BJ (cell line): ENCODE data around the gene S1PR3. TPM values are rescaled to one million over a fixed set of nuclear protein-coding genes. Genes with fewer than 3 reads are reported as not detected.

Experiments
- CTCF ChIA-PET: fragments of 350-600 bp; formaldehyde crosslinking; extraction: SDS; loops from one replicate; lab custom pipeline; 2021; ENCODE audit warnings: antibody characterized with exemption, inconsistent platforms; lab: Yijun Ruan, JAX
- POLR2A ChIA-PET: fragments of 300-600 bp; sonication (Branson Sonifier 250); formaldehyde crosslinking; extraction: SDS; loops from one replicate; lab custom pipeline; 2021; ENCODE audit warnings: antibody characterized with exemption; lab: Charles Lee
- DNase-seq: peaks from one replicate; pipeline ENCODE4 v3.0.0-alpha.2; 2011; ENCODE audit warnings: low read depth
- H3K27me3 ChIP-seq: 2 replicates; pipeline ENCODE4 v1.6.0; 2011; ENCODE audit warnings: low read length; ENCODE audit not compliant: control insufficient read depth, insufficient read depth
- H3K36me3 ChIP-seq: 2 replicates; pipeline ENCODE4 v1.5.1; 2011; ENCODE audit warnings: low read length; ENCODE audit not compliant: control insufficient read depth, insufficient read depth
- H3K4me3 ChIP-seq: 2 replicates; pipeline ENCODE4 v1.5.1; 2011; ENCODE audit warnings: low read depth, mild to moderate bottlenecking, control low read depth, low read length
- CTCF ChIP-seq: IDR thresholded peaks from 2 replicates; pipeline ENCODE4 v1.5.1; 2011; ENCODE audit warnings: low read depth, mild to moderate bottlenecking, control low read depth, inconsistent platforms, low read length, moderate library complexity; ENCODE audit not compliant: insufficient read depth
- polyA plus RNA-seq: library from polyadenylated mRNA; depleted of rRNA; stranded (reverse); fragments of >200 nt; gene quantifications from 2 replicates; pipeline ENCODE4 v1.2.3, GENCODE V29; 2011

The S1PR3 gene
- polyA plus RNA-seq, 1 experiment = 20.3 TPM

- H3K36me3 ChIP-seq = no peaks in the 10 kb centered on the region
- no peak for TF ChIP-seq CTCF
- no peak overlapping the region for H3K4me3 ChIP-seq
- POLR2A ChIA-PET = no interaction called here
- no peaks in the 10 kb centered on the region for H3K27me3 ChIP-seq
- DNase-seq = no peak
- CTCF ChIA-PET = interaction anchor here (1.3 kb wide), 1 partner anchor 8 kb away, joined by 3 read pairs; no protein-coding TSS in a partner anchor
Observed at GRCh38 chr9:89022902-89023301, 31.6 kb downstream of the S1PR3 start.

GRCh38 chr9:89023740-89024139 lies 32.5 kb downstream of the S1PR3 start:
- ChIA-PET POLR2A (no interaction called here), CTCF (interaction anchor here (1.3 kb wide), 1 partner anchor 7 kb away, joined by 3 read pairs; no protein-coding TSS in a partner anchor)
- H3K36me3 ChIP-seq = no peaks in the 10 kb centered on the region
- DNase-seq = no peak
- H3K4me3 ChIP-seq = no peak overlapping the region
- H3K27me3 ChIP-seq = no peaks in the 10 kb centered on the region
- no peak for TF ChIP-seq CTCF

GRCh38 chr9:89024727-89025126 lies 33.5 kb downstream of the S1PR3 start:
- Histone ChIP-seq H3K4me3 (no peak overlapping the region), H3K27me3 (no peaks in the 10 kb centered on the region), H3K36me3 (no peaks in the 10 kb centered on the region)
- ChIA-PET CTCF (no interaction called here), POLR2A (no interaction called here)
- TF ChIP-seq CTCF = no peak
- no peak for DNase-seq

- no peak overlapping the region for H3K4me3 ChIP-seq
- H3K36me3 ChIP-seq = no peaks in the 10 kb centered on the region
- POLR2A ChIA-PET = no interaction called here
Observed at GRCh38 chr9:89025553-89025952, 34.3 kb downstream of the S1PR3 start.

GRCh38 chr9:89026876-89027275 lies 35.6 kb downstream of the S1PR3 start:
- CTCF ChIA-PET = no interaction called here
- Histone ChIP-seq H3K27me3 (no peaks in the 10 kb centered on the region), H3K36me3 (no peaks in the 10 kb centered on the region), H3K4me3 (no peak overlapping the region)
- no peak for DNase-seq
- no peak for TF ChIP-seq CTCF
- POLR2A ChIA-PET = no interaction called here

More at GRCh38 chr9:89025553-89025952, 34.3 kb downstream of the S1PR3 start:
- DNase-seq = no peak
- no peaks in the 10 kb centered on the region for H3K27me3 ChIP-seq
- TF ChIP-seq CTCF = no peak
- CTCF ChIA-PET = no interaction called here
